ENCODE results near the gene STX8.

DNA sequence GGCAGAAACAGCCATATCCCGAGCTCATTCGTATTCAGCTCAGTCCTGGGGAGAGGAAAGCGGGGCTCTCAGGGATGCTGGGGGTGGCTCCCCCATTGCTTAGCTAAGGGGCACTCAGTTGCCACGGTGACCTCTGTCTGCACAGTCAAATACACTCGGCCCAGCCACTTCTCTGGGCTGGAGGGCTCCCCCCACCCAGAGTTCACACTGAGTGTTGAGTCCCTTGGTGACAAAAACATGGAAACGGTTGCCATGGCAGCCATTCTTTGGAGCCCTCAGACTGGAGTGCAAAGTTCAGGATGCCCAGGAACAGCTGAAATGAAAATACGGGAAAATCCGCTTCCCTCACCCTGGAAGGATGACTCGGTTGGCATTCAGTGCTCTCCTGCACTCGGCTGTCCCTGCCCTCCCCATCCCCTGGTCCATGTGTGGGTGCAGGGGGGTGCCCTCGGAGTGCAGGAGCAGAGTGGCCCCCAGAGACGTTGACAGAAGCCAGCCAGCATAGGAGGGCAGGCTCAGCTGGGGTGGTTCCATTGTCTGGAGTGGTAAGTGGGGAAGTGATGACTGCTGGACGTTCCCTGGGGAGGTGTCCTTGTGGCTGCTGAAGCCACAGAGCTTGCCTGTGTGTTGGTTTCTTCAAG, 337.8 kb downstream of the STX8 start:
- TF ChIP-seq, protein P1, sequence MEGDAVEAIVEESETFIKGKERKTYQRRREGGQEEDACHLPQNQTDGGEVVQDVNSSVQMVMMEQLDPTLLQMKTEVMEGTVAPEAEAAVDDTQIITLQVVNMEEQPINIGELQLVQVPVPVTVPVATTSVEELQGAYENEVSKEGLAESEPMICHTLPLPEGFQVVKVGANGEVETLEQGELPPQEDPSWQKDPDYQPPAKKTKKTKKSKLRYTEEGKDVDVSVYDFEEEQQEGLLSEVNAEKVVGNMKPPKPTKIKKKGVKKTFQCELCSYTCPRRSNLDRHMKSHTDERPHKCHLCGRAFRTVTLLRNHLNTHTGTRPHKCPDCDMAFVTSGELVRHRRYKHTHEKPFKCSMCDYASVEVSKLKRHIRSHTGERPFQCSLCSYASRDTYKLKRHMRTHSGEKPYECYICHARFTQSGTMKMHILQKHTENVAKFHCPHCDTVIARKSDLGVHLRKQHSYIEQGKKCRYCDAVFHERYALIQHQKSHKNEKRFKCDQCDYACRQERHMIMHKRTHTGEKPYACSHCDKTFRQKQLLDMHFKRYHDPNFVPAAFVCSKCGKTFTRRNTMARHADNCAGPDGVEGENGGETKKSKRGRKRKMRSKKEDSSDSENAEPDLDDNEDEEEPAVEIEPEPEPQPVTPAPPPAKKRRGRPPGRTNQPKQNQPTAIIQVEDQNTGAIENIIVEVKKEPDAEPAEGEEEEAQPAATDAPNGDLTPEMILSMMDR (IDR thresholded peaks at IDR 0.05): no peak
- TF ChIP-seq POLR2AphosphoS5 (IDR thresholded peaks at IDR 0.05) (no peak), POLR2A (IDR thresholded peaks at IDR 0.05) (no peak)

Measured in prostate gland (tissue), 2 donors.